OCI-M2 (cell line): ENCODE data around the gene DCLK2.

Experiments
- DNase-seq: peaks from one replicate; lab custom pipeline; 2025; ENCODE audit not compliant: unreplicated experiment; lab: John Stamatoyannopoulos, UW

Gene DCLK2

GRCh38 chr4:150117094-150117493 lies 38.8 kb downstream of the DCLK2 start:
- no peak for DNase-seq

DNA sequence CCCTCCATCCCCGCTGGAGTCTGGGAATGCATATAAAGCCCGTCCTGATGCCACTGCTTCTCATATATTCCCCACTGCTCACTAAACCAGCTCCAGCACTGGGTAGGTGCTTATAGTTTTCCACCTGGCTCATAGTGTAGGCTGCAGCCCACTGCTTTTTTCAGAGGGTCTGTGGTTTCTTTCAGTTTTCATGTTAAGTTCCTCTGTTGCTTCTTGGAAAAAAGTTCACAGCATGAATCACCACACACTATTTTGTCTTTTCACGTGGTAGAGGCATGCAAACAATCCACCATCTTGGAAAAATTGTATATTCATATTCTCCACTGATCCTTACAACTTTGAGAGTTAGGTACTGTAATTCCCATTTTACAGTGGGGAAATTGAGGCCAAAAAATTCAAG lies 39.4 kb downstream of the DCLK2 start:
- DNase-seq, result no peak

DNA sequence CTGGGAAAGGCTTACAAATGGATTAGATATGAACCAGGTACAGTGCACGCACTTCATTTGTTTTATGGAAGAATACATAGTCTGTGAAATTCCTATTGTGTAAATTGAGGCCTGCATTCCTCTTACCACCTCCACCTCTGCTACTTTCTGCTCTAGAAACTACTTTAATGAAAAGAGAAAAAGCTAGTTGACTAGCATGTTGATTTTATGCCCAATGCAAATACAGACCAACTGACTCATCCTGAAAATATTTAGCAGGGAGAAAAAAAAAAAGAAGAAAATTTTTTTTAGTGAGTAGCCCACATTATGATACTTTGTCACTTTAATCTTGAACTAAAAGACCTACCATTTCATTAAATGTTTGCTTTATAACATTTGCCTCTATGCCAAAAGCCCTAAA lies 41.2 kb downstream of the DCLK2 start:
- no peak for DNase-seq

DNA sequence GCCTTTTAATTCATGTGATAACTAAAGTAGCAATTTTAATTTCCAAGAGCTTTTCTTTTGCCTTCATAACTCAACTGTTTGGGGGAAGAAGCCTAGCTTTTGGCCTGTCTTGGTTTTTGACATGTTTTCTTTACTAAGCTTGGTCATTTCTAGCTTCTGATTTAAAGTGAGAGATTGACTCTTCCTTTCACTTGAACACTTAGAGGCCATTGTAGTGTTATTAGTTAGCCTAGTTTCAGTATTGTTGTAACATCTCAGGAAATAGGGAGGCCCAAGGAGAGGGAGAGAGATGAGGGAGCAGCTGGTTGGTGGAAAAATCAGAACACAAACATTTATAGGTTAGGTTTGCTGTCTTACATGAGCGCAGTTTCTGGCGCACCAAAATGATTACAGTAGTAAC lies 44.8 kb downstream of the DCLK2 start:
- no peak for DNase-seq

- no peak for DNase-seq
Measured at GRCh38 chr4:150123796-150124677, 45.8 kb downstream of the DCLK2 start.

GRCh38 chr4:150126201-150126863 lies 48.1 kb downstream of the DCLK2 start:
- no peak for DNase-seq

DNA sequence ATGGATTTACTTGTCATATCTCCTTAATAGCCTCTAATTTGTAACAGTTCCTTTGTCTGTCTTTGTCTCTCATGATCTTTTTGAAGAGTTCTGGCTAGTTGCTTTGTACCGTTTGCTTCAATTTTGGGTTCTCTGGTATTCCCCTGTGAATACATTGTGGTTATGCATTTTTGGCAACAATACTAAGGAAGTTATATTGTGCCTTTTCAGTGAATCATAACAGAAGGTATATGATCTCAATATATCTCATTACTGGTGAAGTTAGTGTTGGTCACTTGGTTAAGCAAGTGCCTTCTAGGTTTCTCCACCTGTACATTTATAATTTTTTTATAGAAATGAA lies 48.6 kb downstream of the DCLK2 start:
- DNase-seq, result no peak

DNA sequence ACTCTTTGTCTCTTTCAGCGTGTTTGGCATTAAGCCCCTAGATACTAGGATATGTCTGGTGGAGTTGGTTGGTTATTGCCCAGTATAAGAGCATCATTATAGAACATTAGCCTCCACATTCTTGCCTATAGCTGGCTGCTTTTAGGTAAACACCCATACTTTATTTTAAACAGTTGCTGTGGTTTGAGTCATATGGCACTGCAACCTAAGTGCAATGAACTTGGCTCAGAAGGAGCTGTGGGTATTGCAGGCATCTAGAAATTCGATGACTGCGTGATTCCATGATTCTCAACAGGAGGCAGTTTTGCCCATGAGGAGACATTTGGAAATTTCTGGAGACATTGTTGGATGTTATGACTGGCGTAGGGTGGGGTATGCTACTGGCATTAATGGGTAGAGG lies 49.5 kb downstream of the DCLK2 start:
- DNase-seq, result no peak

GRCh38 chr4:150130933-150131332 lies 52.7 kb downstream of the DCLK2 start:
- DNase-seq, result no peak

- DNase-seq, result no peak
Measured at GRCh38 chr4:150131581-150132228, 53.5 kb downstream of the DCLK2 start.

GRCh38 chr4:150133605-150134004 lies 55.4 kb downstream of the DCLK2 start:
- no peak for DNase-seq

GRCh38 chr4:150135134-150135772 lies 57.0 kb downstream of the DCLK2 start:
- DNase-seq, result no peak

GRCh38 chr4:150136036-150136435 lies 57.8 kb downstream of the DCLK2 start:
- no peak for DNase-seq

GRCh38 chr4:150136481-150136880 lies 58.2 kb downstream of the DCLK2 start:
- DNase-seq, result no peak

- DNase-seq, result no peak
Measured at GRCh38 chr4:150139297-150139865, 61.1 kb downstream of the DCLK2 start.

DNA sequence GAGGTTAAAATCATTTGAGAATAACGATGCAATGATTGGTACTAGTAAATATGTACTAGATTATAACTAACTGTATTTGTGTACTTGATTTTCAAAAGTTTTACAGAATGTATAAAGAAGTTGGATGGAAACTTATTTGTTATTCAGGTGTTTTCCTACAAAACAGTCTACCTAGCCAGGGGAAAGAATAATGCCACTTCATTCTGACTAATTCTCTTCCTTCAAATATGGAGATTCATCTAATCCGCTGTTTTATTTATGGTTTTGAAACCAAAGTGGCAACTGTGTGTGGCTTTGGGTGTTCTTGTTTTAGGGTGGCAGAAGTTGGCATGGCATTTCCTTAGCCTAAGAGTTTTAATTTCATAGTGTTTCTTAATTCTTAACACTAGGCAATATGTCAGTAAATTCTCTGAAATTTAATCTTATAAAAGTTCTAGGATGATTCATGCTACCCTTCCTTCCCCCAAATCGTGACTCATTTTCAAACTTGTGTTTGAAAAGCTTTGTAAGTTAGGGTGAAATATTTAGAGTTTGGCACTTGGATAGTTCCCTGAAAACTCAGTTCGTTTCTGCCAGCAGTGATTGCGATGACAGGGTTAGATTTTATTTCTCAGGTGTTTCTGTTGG lies 62.6 kb downstream of the DCLK2 start:
- no peak for DNase-seq

GRCh38 chr4:150141756-150142155 lies 63.5 kb downstream of the DCLK2 start:
- DNase-seq, result no peak

DNA sequence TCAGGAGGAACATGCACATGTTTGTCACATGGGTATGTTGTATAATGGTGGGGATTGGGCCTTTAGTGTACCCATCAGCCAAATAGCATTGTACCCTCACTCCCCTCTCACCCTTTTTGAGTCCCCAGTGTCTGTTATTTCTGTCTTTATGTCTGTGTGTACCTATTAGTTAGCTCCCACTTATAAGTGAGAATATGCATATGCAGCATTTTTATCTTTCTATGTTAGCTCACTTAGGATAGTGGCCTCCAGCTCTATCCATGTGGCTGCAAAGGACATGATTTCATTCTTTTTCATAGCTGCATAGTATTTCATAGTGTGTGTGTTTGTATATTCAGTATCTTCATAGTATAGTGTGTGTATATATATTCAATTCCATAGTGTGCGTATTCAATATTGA lies 64.6 kb downstream of the DCLK2 start:
- no peak for DNase-seq

DNA sequence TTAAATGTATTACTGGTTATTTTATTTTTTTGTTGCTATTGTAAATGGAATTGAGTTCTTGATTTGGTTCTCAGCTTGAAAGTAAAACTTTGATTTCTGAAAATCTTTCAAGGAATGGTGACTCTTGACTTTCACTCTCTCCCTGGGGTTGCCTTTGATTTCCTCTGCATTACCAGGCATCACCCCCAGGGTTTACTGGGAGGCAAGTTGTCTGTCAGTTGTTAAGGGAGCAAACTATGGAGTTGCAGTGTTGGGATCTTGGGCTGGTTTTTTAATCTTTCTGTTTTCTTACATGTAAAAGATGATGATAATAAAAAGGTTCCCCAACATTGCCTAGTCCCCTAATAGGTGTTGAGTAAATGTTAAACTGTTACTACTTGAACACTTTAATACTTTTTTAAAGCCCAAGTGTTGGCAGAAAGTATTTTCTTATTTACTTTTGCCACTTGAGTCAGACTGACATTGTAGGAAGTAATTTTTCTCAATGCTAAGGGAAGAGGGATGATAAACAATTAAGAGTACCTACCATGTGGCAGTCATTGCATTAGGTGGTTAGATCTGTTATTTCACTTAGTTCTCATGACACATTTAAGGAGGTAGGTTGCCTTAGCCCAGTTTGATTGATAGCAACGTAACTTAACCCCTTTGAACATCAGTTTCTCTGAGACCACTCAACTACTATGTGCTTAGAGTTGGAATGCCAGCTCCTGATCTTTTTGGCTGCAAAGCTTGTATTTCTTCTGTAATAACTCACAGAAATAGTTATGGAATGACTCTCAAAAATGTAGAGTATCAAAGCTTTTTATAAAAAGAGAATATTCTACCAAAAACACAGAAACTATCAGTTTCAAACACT lies 67.1 kb downstream of the DCLK2 start:
- DNase-seq, result no peak

DNA sequence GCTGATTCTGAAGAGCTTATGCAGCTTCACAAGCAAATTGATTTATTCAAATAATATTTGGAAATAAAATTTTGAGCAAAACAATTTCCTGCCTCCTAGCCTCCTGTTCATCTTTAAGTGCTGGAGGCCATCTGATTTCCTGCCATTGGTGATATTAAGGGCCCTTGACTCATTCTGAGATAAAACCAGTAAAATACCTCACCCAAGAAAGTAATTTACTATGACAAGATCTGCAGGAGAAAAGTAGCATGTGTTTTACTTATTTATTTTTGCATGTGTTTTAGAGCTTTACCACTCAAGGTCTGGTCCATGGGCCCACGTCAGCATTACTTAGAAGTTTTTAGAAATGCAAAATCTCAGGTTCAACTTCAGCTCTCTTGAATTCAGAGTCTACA lies 67.7 kb downstream of the DCLK2 start:
- DNase-seq, result no peak
